ENCODE results near the gene RPN2. TPM values are rescaled to one million over a fixed set of nuclear protein-coding genes. Genes with fewer than 3 reads are reported as not detected.

RPN2 gene
- total and polyA plus RNA-seq, 2 donors from 2014 or later = 175 to 207 TPM

DNA sequence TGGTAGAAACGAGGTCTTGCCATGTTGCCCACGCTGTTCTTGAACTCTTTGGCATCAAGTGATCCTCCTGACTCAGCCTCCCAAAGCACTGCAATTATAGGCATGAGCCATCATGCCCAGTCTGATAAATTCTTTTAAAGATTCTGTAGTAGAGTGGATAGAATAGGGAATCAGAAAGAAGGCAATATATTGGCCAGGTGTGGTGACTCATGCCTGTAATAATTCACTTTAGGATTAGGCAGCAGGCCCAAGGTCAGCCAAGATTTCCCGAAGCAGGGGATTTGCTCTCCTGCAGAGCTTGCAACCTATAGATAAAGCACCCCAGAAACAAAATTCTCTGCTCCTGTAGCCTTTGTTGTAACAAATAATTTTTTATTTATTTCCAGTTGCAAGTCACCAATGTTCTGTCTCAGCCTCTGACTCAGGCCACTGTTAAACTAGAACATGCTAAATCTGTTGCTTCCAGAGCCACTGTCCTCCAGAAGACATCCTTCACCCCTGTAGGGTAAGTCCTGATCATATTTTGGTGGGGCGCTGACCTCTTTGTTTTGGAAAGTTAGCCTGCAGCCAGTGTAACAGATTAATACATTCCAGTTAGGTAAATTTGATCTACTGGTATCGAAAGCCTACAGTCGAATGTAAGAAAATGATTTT, 30.7 kb downstream of the RPN2 start:
- H3K9ac ChIP-seq (ENCODE audit: low read length in 3 of 3) = no peak overlapping the region
- H3K4me1 ChIP-seq (ENCODE audit: control insufficient read depth in 2 of 3, insufficient read depth in 2 of 3, low read depth in 1 of 3, low read length in 3 of 3) = no peaks in the 10 kb centered on the region
- H3K27me3 ChIP-seq (ENCODE audit: control insufficient read depth, insufficient read depth, low read length) = no peaks in the 10 kb centered on the region
- peaks cover 10 to 41% (median 35%) of the 10 kb centered on the region in 3 donors for H3K36me3 ChIP-seq (ENCODE audit: control insufficient read depth in 2 of 3, insufficient read depth in 3 of 3, low read length in 3 of 3)
- TF ChIP-seq, protein P1, sequence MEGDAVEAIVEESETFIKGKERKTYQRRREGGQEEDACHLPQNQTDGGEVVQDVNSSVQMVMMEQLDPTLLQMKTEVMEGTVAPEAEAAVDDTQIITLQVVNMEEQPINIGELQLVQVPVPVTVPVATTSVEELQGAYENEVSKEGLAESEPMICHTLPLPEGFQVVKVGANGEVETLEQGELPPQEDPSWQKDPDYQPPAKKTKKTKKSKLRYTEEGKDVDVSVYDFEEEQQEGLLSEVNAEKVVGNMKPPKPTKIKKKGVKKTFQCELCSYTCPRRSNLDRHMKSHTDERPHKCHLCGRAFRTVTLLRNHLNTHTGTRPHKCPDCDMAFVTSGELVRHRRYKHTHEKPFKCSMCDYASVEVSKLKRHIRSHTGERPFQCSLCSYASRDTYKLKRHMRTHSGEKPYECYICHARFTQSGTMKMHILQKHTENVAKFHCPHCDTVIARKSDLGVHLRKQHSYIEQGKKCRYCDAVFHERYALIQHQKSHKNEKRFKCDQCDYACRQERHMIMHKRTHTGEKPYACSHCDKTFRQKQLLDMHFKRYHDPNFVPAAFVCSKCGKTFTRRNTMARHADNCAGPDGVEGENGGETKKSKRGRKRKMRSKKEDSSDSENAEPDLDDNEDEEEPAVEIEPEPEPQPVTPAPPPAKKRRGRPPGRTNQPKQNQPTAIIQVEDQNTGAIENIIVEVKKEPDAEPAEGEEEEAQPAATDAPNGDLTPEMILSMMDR (IDR thresholded peaks at IDR 0.05; ENCODE audit: borderline replicate concordance, extremely low read depth, insufficient read depth) = no peak
- H3K27ac ChIP-seq (ENCODE audit: low read depth in 2 of 2, low read length in 2 of 2) = no peak overlapping the region
- FAIRE-seq (no peak), DNase-seq (no peak)
- no peak overlapping the region for H3K4me3 ChIP-seq (ENCODE audit: low read length in 3 of 3)
- intact Hi-C loops (cut with DNase I) = no loop called here
- no peaks in the 10 kb centered on the region for H3K9me3 ChIP-seq (ENCODE audit: control insufficient read depth in 2 of 3, insufficient read depth in 1 of 3, low read length in 3 of 3)

DNA sequence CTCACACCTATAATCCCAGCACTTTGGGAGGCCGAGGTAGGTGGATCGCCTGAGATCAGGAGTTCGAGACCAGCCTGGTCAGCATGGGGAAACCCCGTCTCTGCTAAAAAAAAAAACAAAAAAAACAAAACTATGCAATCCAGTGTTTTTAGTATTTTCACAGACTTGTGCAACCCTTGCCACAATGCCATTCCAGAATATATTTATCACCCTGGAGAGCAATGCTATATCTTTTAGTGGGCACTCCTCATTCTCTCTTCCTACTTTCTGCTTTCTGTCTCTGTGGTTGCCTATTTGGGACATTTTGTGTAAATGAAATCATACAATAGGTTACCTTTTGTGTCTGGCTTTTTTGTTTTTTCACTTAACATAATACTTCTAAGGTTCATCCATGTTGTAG, 39.3 kb downstream of the RPN2 start:
- TF ChIP-seq, protein P1 (IDR thresholded peaks at IDR 0.05; ENCODE audit: borderline replicate concordance, extremely low read depth, insufficient read depth) = no peak
- intact Hi-C loops (cut with DNase I) = no loop called here
- no peak overlapping the region for H3K27ac ChIP-seq (ENCODE audit: low read depth in 2 of 2, low read length in 2 of 2)
- H3K36me3 ChIP-seq (ENCODE audit: control insufficient read depth in 2 of 3, insufficient read depth in 3 of 3, low read length in 3 of 3) = peaks cover 0 to 23% (median 3%) of the 10 kb centered on the region in 3 donors
- no peak overlapping the region for H3K4me3 ChIP-seq (ENCODE audit: low read length in 3 of 3)
- no peaks in the 10 kb centered on the region for H3K27me3 ChIP-seq (ENCODE audit: control insufficient read depth, insufficient read depth, low read length)
- H3K4me1 ChIP-seq (ENCODE audit: control insufficient read depth in 2 of 3, insufficient read depth in 2 of 3, low read depth in 1 of 3, low read length in 3 of 3) = no peaks in the 10 kb centered on the region
- DNase-seq (no peak), FAIRE-seq (no peak)
- H3K9ac ChIP-seq (ENCODE audit: low read length in 3 of 3) = no peak overlapping the region
- H3K9me3 ChIP-seq (ENCODE audit: control insufficient read depth in 2 of 3, insufficient read depth in 1 of 3, low read length in 3 of 3) = no peaks in the 10 kb centered on the region

DNA sequence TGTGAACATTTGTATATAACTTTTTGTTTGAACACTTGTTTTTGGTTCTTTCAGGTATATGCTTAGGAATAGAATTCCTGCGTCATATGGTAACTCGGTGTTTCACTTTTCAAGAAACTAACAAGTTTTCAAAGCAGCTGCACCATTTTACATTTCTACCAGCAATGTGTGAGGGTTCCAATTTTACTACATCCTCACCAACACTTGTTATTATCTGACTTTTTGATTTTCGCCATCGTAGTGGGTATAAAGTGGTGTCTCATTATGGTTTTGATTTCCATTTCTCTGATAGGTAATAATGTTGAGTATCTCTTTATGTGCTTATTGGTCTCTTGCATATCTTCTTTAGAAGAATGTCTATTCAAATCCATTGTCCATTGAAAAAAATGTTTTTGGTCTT, 39.8 kb downstream of the RPN2 start:
- Histone ChIP-seq H3K36me3 (ENCODE audit: control insufficient read depth in 2 of 3, insufficient read depth in 3 of 3, low read length in 3 of 3) (peaks cover 3 to 24% (median 5%) of the 10 kb centered on the region in 3 donors), H3K9ac (ENCODE audit: low read length in 3 of 3) (no peak overlapping the region), H3K9me3 (ENCODE audit: control insufficient read depth in 2 of 3, insufficient read depth in 1 of 3, low read length in 3 of 3) (no peaks in the 10 kb centered on the region), H3K4me3 (ENCODE audit: low read length in 3 of 3) (no peak overlapping the region), H3K27ac (ENCODE audit: low read depth in 2 of 2, low read length in 2 of 2) (no peak overlapping the region), H3K4me1 (ENCODE audit: control insufficient read depth in 2 of 3, insufficient read depth in 2 of 3, low read depth in 1 of 3, low read length in 3 of 3) (no peaks in the 10 kb centered on the region), H3K27me3 (ENCODE audit: control insufficient read depth, insufficient read depth, low read length) (no peaks in the 10 kb centered on the region)
- no peak for DNase-seq
- TF ChIP-seq, protein P1 (IDR thresholded peaks at IDR 0.05; ENCODE audit: borderline replicate concordance, extremely low read depth, insufficient read depth) = no peak
- intact Hi-C loops (cut with DNase I) = no loop called here
- FAIRE-seq = no peak

Measured in kidney (tissue), 14 donors.